Spleen (tissue), 11 donors: Measurements from ENCODE around the gene MRPL21. TPM values are rescaled to one million over a fixed set of nuclear protein-coding genes. Genes with fewer than 3 reads are reported as not detected.
A peak's percentile ranks its signal among the peaks of the same experiment; 100 is the strongest.

Experiments
- DNase-seq: peaks from one replicate; pipeline ENCODE4 v3.0.0-alpha.2; 2020
- H3K27ac ChIP-seq, 8 donors: fragments of 200-600 bp; sonication (generic) in 7 of 8; 1 replicate in 4 of 8; 2 replicates in 4 of 8; pipeline versions ENCODE4 v1.5.0 to v1.8.0; 2016 to 2021; ENCODE audit warnings: inconsistent platforms in 4 of 8, mild to moderate bottlenecking in 4 of 8, moderate library complexity in 1 of 8
- H3K27me3 ChIP-seq, 7 donors: fragments of 200-600 bp; sonication (generic) in 6 of 7; replicated peaks in 1 of 7; 1 replicate in 4 of 7; 2 replicates in 3 of 7; pipeline versions ENCODE4 v1.5.0 to v1.8.0; 2016 to 2021; ENCODE audit warnings: inconsistent platforms in 3 of 7, mild to moderate bottlenecking in 1 of 7
- H3K36me3 ChIP-seq, 6 donors: fragments of 200-600 bp; sonication (generic) in 5 of 6; 1 replicate in 4 of 6; 2 replicates in 2 of 6; pipeline versions ENCODE4 v1.5.0 to v1.8.0; 2016 to 2021; ENCODE audit warnings: inconsistent platforms in 2 of 6
- H3K4me1 ChIP-seq, 6 donors: fragments of 200-600 bp; sonication (generic) in 5 of 6; 1 replicate in 3 of 6; 2 replicates in 3 of 6; pipeline versions ENCODE4 v1.5.0 to v1.8.0; 2016 to 2021; ENCODE audit warnings: inconsistent platforms in 3 of 6
- H3K4me3 ChIP-seq, 8 donors: fragments of 200-600 bp; sonication (generic) in 7 of 8; 1 replicate in 4 of 8; 2 replicates in 4 of 8; pipeline versions ENCODE4 v1.5.0 to v1.8.0; 2016 to 2021; ENCODE audit warnings: inconsistent platforms in 4 of 8, mild to moderate bottlenecking in 4 of 8, moderate library complexity in 2 of 8
- H3K9me3 ChIP-seq, 8 donors: fragments of 200-600 bp; sonication (generic) in 7 of 8; 1 replicate in 4 of 8; 2 replicates in 4 of 8; pipeline versions ENCODE4 v1.5.0 to v1.8.0; 2016 to 2021; ENCODE audit warnings: inconsistent platforms in 4 of 8
- CTCF ChIP-seq, 11 experiments: fragments of 200-600 bp in 7 of 11; fragments of 450-650 bp in 4 of 11; sonication (generic) in 4 of 11; IDR thresholded peaks in 8 of 11; conservative IDR thresholded peaks in 3 of 11; 1 replicate in 7 of 11; 2 replicates in 4 of 11; pipeline versions ENCODE4 v1.4.0 to v1.8.0; 2016 to 2021; ENCODE audit warnings: antibody characterized with exemption in 11 of 11, inconsistent platforms in 4 of 11, mild to moderate bottlenecking in 1 of 11
- POLR2A ChIP-seq, 3 donors: fragments of 450-650 bp; IDR thresholded peaks; one replicate each; pipeline ENCODE4 v1.5.1; 2017; ENCODE audit warnings: antibody characterized with exemption in 3 of 3, mild to moderate bottlenecking in 1 of 3
- POLR2AphosphoS5 ChIP-seq, 3 donors: sonication (generic); formaldehyde crosslinking; IDR thresholded peaks; one replicate each; pipeline ENCODE4 v1.5.1; 2017; ENCODE audit warnings: antibody characterized with exemption in 3 of 3
- WGBS, 5 donors: extraction: QIAGEN DNeasy Blood & Tissue Kit in 3 of 5; methylation state at CpG; one replicate each; pipeline versions ENCODE4 v1.1.5 to v1.1.7; 2013 to 2018; 5-methylcytosine and 5-hydroxymethylcytosine counted together
- intact Hi-C: fragments of 100-400 bp; cut with DNase I; formaldehyde crosslinking; loops from one replicate; pipeline ENCODE4 v1.15.0; 2023; ENCODE audit warnings: low total_unique reads
- polyA plus RNA-seq, 3 donors: library from polyadenylated mRNA; stranded (reverse); fragments of 200-250 nt; gene quantifications; one replicate each; pipeline ENCODE4 v1.2.1, GENCODE V29; 2013
- total RNA-seq, 7 donors: library from RNA; depleted of rRNA in 3 of 7; stranded (reverse); fragments of >200 nt in 3 of 7; fragmentation: NEBNext Ultra II Directional in 4 of 7; extraction: Animal tissue kit (Norgen Biotek cat#: 25700) in 4 of 7; gene quantifications; one replicate each; pipeline versions ENCODE4 v1.1.0 to v1.2.1, GENCODE V29; 2016 to 2021
- donor health status: healthy with polysubstance abuse.
- donor health status: DM: no; HTN: no; CAD: no; lungs with moderate emphysema.
- donor health status: DM: no; HTN: no; CAD: no.
- donor health status: Bipolar disorder and iron deficiency.
- donor health status: healthy.
- donor health status: DM: no; HTN: no; CAD: no.
- donor health status: DM: yes; HTN: yes; CAD: no.

MRPL21 gene
- total and polyA plus RNA-seq, 10 donors = 11.2 to 81.0 (median 34.0) TPM

DNA sequence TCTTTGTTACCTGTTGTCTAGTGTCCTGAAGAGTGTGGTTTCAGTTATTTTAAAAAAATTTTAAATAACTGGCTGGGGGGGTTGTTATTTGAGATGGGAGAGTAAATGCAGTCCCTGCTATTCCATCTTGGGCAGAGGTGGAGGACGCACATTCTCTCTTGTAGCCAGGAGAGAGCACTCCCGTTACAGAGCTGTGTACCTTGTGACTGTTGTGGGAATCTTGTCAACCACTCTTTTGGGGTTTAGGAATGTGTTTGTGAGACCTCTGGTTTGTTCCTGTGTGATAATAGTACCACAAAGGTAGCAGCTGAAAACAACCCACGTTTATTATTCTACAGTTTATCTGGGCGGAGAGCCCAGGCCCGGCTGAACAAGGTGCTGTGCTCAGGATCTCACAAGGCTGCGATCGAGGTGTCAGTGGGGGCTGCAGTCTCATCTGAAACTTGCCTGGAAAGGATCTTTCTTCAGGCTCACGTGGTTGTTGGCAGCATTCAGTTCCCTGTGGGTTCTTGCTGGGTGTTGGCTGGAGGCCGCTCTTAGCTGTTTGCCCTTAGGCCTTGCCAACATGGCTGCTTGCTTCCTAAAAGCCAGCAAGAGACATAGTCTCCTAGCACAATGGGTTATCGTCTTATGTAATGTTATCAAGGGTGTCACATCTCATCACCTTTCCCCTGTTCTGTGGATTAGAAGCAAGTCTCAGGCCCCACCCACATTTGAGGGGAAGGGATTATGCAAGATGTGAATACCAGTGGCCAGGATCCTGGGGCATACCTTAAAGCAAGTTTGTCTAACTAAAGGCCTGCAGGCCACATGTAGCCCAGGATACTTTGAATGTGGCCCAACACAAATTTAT, 20.7 kb upstream of the MRPL21 start:
- peaks cover 0 to 36% (median 33%) of the 10 kb centered on the region in 8 donors for H3K9me3 ChIP-seq
- WGBS, 5 donors = 92 to 98% (median 93%) methylated on average over 10 of the region's 10 CpGs
- no peaks in the 10 kb centered on the region for H3K27me3 ChIP-seq
- H3K4me3 ChIP-seq = no peak overlapping the region
- H3K4me1 ChIP-seq = peaks cover 0 to 23% (median 19%) of the 10 kb centered on the region in 6 donors
- peaks cover 13 to 100% (median 87%) of the 10 kb centered on the region in 6 donors for H3K36me3 ChIP-seq
- intact Hi-C loops = no loop called here
- peak; percentile 41 for DNase-seq
- no peak overlapping the region for H3K27ac ChIP-seq
- no peak for TF ChIP-seq POLR2AphosphoS5 (IDR thresholded peaks at IDR 0.05)

GRCh38 chr11:68923614-68924013, 20.0 kb upstream of the MRPL21 start:
- Histone ChIP-seq H3K36me3 (peaks cover 13 to 100% (median 85%) of the 10 kb centered on the region in 6 donors), H3K4me1 (peaks cover 0 to 19% (median 17%) of the 10 kb centered on the region in 6 donors), H3K27me3 (no peaks in the 10 kb centered on the region), H3K9me3 (peaks cover 0 to 36% (median 33%) of the 10 kb centered on the region in 8 donors), H3K4me3 (no peak overlapping the region), H3K27ac (no peak overlapping the region)
- WGBS, 5 donors = 85 to 98% (median 95%) methylated on average over 3 of the region's 3 CpGs
- DNase-seq = no peak
- intact Hi-C loops = no loop called here
- TF ChIP-seq POLR2A (IDR thresholded peaks at IDR 0.05) = no peak
- TF ChIP-seq CTCF (IDR thresholded peaks at IDR 0.05 in 8 of 11, conservative IDR thresholded peaks at IDR 0.05 in 3 of 11) = no peak
- no peak for TF ChIP-seq POLR2AphosphoS5 (IDR thresholded peaks at IDR 0.05)

DNA sequence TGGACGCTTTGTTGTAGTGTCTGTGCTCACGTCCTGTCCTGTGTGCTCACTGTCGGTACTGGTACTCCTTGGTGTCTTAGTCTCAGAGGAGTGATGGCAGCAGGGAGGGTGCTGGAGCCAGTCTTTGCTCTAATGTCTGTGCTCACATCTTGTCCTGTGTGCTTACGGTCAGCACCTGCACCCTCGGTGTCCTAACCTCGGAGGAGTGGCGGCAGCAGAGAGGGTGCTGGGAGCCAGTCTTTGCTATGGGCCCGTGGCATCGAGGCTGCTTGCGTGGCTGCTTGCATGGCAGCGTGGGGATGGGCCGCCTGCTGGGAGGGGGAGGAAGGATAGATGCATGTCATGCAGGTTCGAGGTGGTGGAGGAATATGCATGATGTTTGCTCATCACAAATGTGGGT, 12.8 kb upstream of the MRPL21 start:
- Histone ChIP-seq H3K27ac (no peak overlapping the region), H3K27me3 (no peaks in the 10 kb centered on the region), H3K4me1 (no peaks in the 10 kb centered on the region), H3K36me3 (peaks cover 0 to 100% (median 91%) of the 10 kb centered on the region in 6 donors), H3K9me3 (no peaks in the 10 kb centered on the region), H3K4me3 (no peak overlapping the region)
- DNase-seq = peak; percentile 52
- WGBS, 5 donors = 88 to 96% (median 93%) methylated on average over 13 of the region's 13 CpGs
- no peak for TF ChIP-seq POLR2A (IDR thresholded peaks at IDR 0.05)
- no peak for TF ChIP-seq CTCF (IDR thresholded peaks at IDR 0.05 in 8 of 11, conservative IDR thresholded peaks at IDR 0.05 in 3 of 11)
- TF ChIP-seq POLR2AphosphoS5 (IDR thresholded peaks at IDR 0.05) = peak in 1 of 3 donors; percentile 24
- intact Hi-C loops = no loop called here

DNA sequence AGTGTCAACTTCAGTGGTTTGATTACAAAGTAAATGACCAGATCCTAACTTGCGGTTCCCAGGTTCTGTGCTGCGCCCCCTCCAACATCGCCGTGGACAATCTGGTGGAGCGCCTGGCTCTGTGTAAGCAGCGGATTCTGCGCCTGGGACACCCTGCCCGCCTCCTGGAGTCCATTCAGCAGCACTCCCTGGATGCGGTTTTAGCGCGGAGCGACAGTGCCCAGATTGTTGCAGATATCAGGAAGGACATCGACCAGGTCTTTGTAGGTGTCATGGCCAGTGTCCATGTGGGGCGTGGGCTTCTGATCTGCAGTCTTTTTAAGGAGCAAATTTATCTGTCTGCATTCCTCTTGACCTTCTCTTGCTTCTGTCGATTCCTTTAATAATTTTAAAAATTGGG, 11.1 kb upstream of the MRPL21 start:
- Histone ChIP-seq H3K9me3 (no peaks in the 10 kb centered on the region), H3K4me1 (no peaks in the 10 kb centered on the region), H3K27me3 (no peaks in the 10 kb centered on the region), H3K27ac (no peak overlapping the region), H3K36me3 (peaks cover 4 to 100% (median 94%) of the 10 kb centered on the region in 6 donors), H3K4me3 (no peak overlapping the region)
- WGBS, 5 donors = 97 to 98% (median 97%) methylated on average over 11 to 15 of the region's 15 CpGs
- TF ChIP-seq POLR2AphosphoS5 (IDR thresholded peaks at IDR 0.05) (no peak), POLR2A (IDR thresholded peaks at IDR 0.05) (no peak), CTCF (IDR thresholded peaks at IDR 0.05 in 8 of 11, conservative IDR thresholded peaks at IDR 0.05 in 3 of 11) (no peak)
- peak; percentile 45 for DNase-seq
- intact Hi-C loops = no loop called here
